ENCODE results near the gene ORM1. TPM values are rescaled to one million over a fixed set of nuclear protein-coding genes. Genes with fewer than 3 reads are reported as not detected.

ORM1 gene
- total and polyA plus RNA-seq, 2 donors (not counting 3 experiments of a cell fraction or from before 2014, with no cell fraction given): not detected

GRCh38 chr9:114365194-114365593 is 42.3 kb downstream of the ORM1 start:
- Histone ChIP-seq H3K9me1 (replicated peaks; ENCODE audit: control insufficient read depth, extremely low read depth, insufficient read depth, low read length) (no peaks in the 10 kb centered on the region), H3K27me3 (ENCODE audit: control insufficient read depth in 2 of 2, insufficient read depth in 2 of 2, low read length in 2 of 2) (no peaks in the 10 kb centered on the region), H2AFZ (ENCODE audit: low read depth, low read length) (no peak overlapping the region), H3K9ac (replicated peaks; ENCODE audit: extremely low read depth, insufficient read depth, low read length) (no peak overlapping the region), H3K4me3 (replicated peaks in 1 of 3; ENCODE audit: insufficient read depth in 1 of 3, low read depth in 1 of 3, low read length in 3 of 3) (no peak overlapping the region), H3K36me3 (ENCODE audit: control insufficient read depth in 2 of 2, extremely low read depth in 1 of 2, insufficient read depth in 2 of 2, low read length in 2 of 2) (peaks cover 6 to 34% of the 10 kb centered on the region in 2 experiments), H4K20me1 (replicated peaks; ENCODE audit: control insufficient read depth, extremely low read depth, insufficient read depth, low read length) (no peaks in the 10 kb centered on the region), H3K9me3 (replicated peaks; ENCODE audit: control insufficient read depth, insufficient read depth, low read length) (no peaks in the 10 kb centered on the region), H3K4me1 (ENCODE audit: control insufficient read depth, extremely low read depth, insufficient read depth, low read length) (no peaks in the 10 kb centered on the region), H3K27ac (ENCODE audit: insufficient read depth, low read depth, low read length) (no peak overlapping the region), H3K4me2 (ENCODE audit: insufficient read depth, low read length) (no peak overlapping the region), H3K79me2 (ENCODE audit: control insufficient read depth, insufficient read depth, low read length) (no peaks in the 10 kb centered on the region)
- DNase-seq (ENCODE audit: low read depth, low spot score): no peak
- ChIA-PET CTCF (no interaction called here), POLR2A (no interaction called here)
- no peak for TF ChIP-seq MYC (IDR thresholded peaks at IDR 0.05; ENCODE audit: low read depth, low read length)
- no peak for TF ChIP-seq POLR2AphosphoS5 (IDR thresholded peaks at IDR 0.05; ENCODE audit: insufficient read depth, low read depth, low read length)
- BruUV-seq (replicated peaks): no TSS peak
- intact Hi-C loops (cut with micrococcal nuclease) (no loop called here), dilution Hi-C loops (cut with MboI; ENCODE audit: extremely low pct_ligation_motif_present, low sequenced_read_pairs) (no loop called here)
- no peak for FAIRE-seq

- Histone ChIP-seq H3K36me3 (ENCODE audit: control insufficient read depth in 2 of 2, extremely low read depth in 1 of 2, insufficient read depth in 2 of 2, low read length in 2 of 2) (peaks cover 6 to 29% of the 10 kb centered on the region in 2 experiments), H3K27ac (ENCODE audit: insufficient read depth, low read depth, low read length) (no peak overlapping the region), H2AFZ (ENCODE audit: low read depth, low read length) (no peak overlapping the region), H3K4me3 (replicated peaks in 1 of 3; ENCODE audit: insufficient read depth in 1 of 3, low read depth in 1 of 3, low read length in 3 of 3) (no peak overlapping the region), H3K4me1 (ENCODE audit: control insufficient read depth, extremely low read depth, insufficient read depth, low read length) (peaks cover 1% of the 10 kb centered on the region), H3K79me2 (ENCODE audit: control insufficient read depth, insufficient read depth, low read length) (no peaks in the 10 kb centered on the region), H3K9me1 (replicated peaks; ENCODE audit: control insufficient read depth, extremely low read depth, insufficient read depth, low read length) (no peaks in the 10 kb centered on the region), H4K20me1 (replicated peaks; ENCODE audit: control insufficient read depth, extremely low read depth, insufficient read depth, low read length) (no peaks in the 10 kb centered on the region), H3K9me3 (replicated peaks; ENCODE audit: control insufficient read depth, insufficient read depth, low read length) (no peaks in the 10 kb centered on the region), H3K27me3 (ENCODE audit: control insufficient read depth in 2 of 2, insufficient read depth in 2 of 2, low read length in 2 of 2) (no peaks in the 10 kb centered on the region), H3K4me2 (ENCODE audit: insufficient read depth, low read length) (no peak overlapping the region), H3K9ac (replicated peaks; ENCODE audit: extremely low read depth, insufficient read depth, low read length) (no peak overlapping the region)
- ChIA-PET CTCF (no interaction called here), POLR2A (no interaction called here)
- dilution Hi-C loops (cut with MboI; ENCODE audit: extremely low pct_ligation_motif_present, low sequenced_read_pairs): no loop called here
- FAIRE-seq (no peak), DNase-seq (ENCODE audit: low read depth, low spot score) (no peak)
- no peak for TF ChIP-seq JUN (IDR thresholded peaks at IDR 0.05; ENCODE audit: borderline replicate concordance, insufficient read depth, insufficient read length, low read depth)
- no peak for TF ChIP-seq POLR2AphosphoS5 (IDR thresholded peaks at IDR 0.05; ENCODE audit: insufficient read depth, low read depth, low read length)
- TF ChIP-seq GATA2 (IDR thresholded peaks at IDR 0.05; ENCODE audit: insufficient read depth, insufficient read length, low read depth, low read length): no peak
- TF ChIP-seq EZH2 (IDR thresholded peaks at IDR 0.05; ENCODE audit: borderline replicate concordance, low read depth, low read length, severe bottlenecking): no peak
- no peak for TF ChIP-seq FOS (IDR thresholded peaks at IDR 0.05; ENCODE audit: borderline replicate concordance, insufficient read depth, low read length)
- TF ChIP-seq CTCF (IDR thresholded peaks at IDR 0.05; ENCODE audit: extremely low read depth in 1 of 2, insufficient read depth in 1 of 2, low read depth in 1 of 2, low read length in 2 of 2): no peak
- no peak for TF ChIP-seq MAX (IDR thresholded peaks at IDR 0.05; ENCODE audit: insufficient read depth, insufficient read length)
- no peak for TF ChIP-seq MYC (IDR thresholded peaks at IDR 0.05; ENCODE audit: low read depth, low read length)
- intact Hi-C loops (cut with micrococcal nuclease): no loop called here
- no TSS peak for BruUV-seq (replicated peaks)
These were observed 43.6 kb downstream of the ORM1 start for GRCh38 chr9:114366334-114367128.
